T-helper 2 cell (primary cell): ENCODE results near the gene HS6ST2.

Experiments
- DNase-seq, 5 experiments: peaks; one replicate each; pipeline versions ENCODE4 v3.0.0 to v3.0.0-alpha.2; 2012 to 2022

The HS6ST2 gene

DNA sequence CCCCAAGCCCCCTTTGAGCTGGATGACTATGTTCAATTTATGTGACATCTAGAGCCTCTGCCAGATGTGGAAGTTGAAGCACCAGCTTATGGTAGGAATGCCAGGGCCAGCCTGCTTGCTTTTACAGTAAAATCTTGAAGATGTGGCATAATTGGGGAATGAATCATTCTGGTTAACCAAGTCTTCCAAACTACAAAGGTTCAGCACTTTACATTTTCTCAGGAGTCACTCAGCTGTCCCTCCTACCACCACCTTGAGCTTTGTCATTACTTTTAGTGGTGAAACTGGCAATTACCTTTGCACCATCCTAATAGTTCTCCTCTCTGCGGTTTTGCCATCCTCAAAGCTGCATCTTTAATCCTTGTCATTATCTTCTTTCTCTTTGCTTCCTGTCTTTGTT is 172.2 kb downstream of the HS6ST2 start:
- no peak for DNase-seq

- DNase-seq: no peak
Observed at GRCh38 chrX:132778917-132779316, 179.5 kb downstream of the HS6ST2 start.

DNA sequence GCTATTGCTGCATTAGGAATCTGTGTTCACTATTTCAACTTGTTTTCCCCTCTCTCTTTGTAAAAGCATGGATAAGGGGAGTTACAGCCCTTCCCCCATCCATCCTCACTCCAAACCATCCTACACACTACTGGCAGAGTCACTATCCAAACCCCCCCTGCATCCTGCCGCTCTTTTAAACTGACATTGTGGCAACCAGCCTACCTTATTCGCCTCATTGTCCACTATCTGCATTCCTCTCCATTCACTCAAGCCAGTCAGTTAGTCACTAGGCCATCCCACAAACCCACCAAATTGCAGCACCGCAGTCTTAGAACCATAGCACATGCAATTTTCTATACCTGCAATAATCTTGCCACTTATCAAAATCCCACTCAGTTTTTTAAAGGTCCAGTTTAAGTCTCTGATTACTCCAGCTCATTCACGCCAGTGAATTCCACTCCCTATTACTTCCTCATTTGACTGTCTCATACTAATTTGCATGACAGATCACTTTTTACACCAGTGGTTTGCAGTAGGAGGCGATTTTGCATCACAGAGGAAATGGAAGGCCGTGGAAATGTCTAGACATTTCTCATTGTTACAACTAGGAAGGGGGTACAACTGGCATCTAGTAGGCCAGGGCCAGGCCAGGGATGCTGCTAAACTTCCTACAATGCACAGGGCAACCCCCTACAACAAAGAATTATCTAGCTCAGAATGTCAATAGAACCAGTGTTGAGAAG is 181.8 kb downstream of the HS6ST2 start:
- no peak for DNase-seq

GRCh38 chrX:132775263-132775823 is 183.1 kb downstream of the HS6ST2 start:
- DNase-seq: peak in 1 of 5 experiments; percentile 1

- no peak for DNase-seq
Observed at GRCh38 chrX:132774010-132774714, 184.3 kb downstream of the HS6ST2 start.

GRCh38 chrX:132769609-132770008 is 188.8 kb downstream of the HS6ST2 start:
- DNase-seq: no peak

DNA sequence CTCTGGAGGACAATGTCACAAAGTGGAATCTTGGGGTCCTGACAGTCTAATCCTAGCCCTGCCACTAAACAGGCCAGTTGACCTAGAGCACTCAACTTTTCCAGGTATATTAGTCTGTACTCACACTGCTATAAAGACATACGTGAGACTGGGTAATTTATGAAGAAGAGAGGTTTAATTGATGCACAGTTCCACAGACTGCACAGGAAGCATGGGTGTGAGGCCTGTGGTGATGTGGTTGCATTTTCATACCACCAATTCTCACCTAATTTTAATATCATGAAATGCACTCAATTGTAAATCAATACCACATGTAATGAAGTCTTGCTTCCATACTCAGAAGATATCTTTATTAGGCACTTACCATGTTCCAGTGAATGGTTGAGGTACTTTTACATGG is 192.0 kb downstream of the HS6ST2 start:
- peak in 1 of 5 experiments; percentile 1 for DNase-seq

DNA sequence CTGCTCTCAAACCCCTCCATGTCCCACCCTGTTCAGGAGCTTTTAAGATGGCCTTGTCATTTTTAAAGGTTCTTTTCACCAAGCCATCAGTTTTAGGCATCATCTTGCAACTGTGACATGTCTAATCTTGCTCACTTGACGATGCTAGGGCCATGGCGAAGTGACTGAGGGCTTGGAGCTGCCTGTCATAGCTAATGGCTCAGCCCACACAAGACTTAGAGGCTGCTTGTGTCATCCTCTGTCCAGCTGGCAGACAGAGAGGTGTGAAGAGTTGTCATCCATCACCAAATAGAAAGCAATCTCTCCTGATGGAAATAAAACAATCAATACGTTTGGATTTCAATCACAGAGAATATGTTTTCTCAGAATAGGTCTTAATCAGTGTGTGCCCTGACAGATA is 194.9 kb downstream of the HS6ST2 start:
- DNase-seq: no peak

GRCh38 chrX:132758759-132759158 is 199.7 kb downstream of the HS6ST2 start:
- DNase-seq: no peak

GRCh38 chrX:132757066-132757623 is 201.3 kb downstream of the HS6ST2 start:
- DNase-seq: no peak

DNA sequence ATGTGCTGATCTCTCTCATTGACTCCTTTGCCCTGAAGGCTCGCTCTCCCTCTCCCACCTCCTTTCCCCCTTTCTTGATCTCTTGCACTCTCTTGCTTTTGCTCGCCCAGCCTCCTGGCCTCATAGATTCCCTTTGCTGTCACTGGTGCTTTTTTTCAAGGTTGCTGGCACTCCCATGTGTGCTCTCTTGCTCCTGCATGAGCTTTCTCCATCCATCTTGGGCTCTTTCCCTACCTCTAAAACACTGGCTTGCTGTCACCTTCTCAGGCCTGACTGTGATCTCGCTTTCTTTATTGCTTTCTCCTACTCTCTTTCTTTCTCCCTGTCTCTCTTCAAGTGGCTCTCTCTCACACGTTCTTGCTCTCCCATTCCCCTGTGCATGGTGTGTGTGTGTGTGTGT is 202.0 kb downstream of the HS6ST2 start:
- no peak for DNase-seq

DNA sequence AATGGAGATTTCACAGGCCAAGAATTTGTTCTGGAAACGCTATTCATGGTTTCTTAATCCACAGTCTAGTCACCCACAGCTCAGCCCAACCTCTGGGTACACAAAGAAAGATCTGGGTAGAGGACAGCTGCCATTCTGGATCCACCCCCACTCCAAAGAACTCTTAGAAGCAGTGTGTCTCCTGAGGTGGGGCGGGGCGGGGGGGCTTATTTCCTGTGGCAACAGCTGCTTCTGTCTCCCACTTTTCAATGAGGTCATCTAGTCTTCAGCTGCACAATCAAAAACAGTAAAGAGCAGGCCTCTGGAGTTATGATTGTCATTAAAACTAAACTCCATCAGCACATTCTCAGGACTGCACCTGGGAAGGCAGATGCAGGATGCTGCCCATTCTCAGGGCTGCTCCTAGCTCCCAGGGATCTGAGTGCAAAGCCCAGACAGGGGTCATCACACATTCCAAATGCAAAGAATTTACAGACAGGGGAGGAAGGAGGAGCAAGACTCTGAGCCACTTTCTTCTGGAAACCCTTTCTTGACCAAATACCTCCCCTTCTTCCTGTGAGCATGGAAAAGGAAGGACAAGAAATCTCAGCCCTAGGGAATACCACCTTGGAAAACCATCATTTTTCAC is 207.3 kb downstream of the HS6ST2 start:
- DNase-seq: no peak

- DNase-seq: no peak
Observed at GRCh38 chrX:132750331-132751062, 207.9 kb downstream of the HS6ST2 start.

GRCh38 chrX:132749406-132749805 is 209.0 kb downstream of the HS6ST2 start:
- DNase-seq: no peak

DNA sequence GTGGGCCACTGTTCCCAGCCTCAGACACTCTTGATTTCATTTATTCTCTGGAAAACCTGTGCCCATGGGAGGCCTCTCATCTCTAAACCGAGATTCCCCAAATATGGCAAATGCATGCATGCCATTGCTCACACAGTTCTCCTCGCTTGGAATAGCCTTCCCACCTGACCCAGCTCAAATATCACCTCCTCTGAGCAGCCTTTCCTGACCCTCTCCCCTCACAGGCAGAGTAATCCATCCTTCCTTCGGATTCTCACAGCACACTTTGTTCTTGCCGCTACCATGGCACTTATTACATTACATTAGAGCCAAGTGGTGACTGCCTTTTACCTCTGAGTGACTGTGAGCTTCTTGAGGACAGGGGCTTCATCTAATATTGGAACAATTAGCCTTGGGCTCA is 209.5 kb downstream of the HS6ST2 start:
- no peak for DNase-seq

GRCh38 chrX:132748268-132748667 is 210.2 kb downstream of the HS6ST2 start:
- DNase-seq: no peak

GRCh38 chrX:132745593-132745992 is 212.8 kb downstream of the HS6ST2 start:
- DNase-seq: no peak

GRCh38 chrX:132744470-132744869 is 214.0 kb downstream of the HS6ST2 start:
- DNase-seq: peak in 1 of 5 experiments; percentile 33

DNA sequence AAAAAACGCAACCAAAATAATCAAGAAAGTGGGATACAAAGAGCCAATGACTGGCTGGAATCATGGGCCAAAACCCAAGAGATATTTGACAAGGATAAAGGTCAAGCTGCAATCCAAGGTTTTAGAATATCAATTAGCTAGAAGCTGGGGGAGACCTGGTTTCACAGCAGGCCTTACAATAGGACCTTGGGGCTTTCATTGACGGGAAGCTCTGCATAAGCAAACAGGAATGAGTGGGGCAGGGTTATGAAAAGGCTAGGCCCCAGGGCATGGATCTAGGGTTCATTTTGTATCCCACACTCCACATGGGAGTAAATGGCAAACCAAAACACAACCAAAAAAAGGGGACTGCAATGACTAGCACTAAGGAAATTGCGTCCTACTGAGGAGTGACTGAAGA is 215.3 kb downstream of the HS6ST2 start:
- no peak for DNase-seq

- no peak for DNase-seq
Observed at GRCh38 chrX:132742246-132742645, 216.2 kb downstream of the HS6ST2 start.

DNA sequence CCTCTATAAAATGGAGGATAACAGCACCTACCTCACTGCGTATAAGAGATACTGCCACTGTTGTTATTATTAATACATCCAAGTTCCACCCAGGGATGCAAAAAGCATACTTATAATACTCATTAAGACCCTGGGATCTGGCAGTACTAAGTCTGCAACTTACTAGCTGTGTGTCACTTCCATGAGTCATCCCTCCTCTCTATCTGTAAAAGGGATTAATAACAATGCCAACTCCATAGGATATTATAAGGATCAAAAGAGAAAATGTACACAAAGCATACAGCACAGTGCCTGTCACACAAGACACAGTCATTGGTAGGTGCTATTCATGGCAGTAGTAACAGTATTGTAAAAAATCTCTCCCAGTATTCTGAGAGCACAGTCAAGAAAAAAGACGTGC is 216.7 kb downstream of the HS6ST2 start:
- no peak for DNase-seq

DNA sequence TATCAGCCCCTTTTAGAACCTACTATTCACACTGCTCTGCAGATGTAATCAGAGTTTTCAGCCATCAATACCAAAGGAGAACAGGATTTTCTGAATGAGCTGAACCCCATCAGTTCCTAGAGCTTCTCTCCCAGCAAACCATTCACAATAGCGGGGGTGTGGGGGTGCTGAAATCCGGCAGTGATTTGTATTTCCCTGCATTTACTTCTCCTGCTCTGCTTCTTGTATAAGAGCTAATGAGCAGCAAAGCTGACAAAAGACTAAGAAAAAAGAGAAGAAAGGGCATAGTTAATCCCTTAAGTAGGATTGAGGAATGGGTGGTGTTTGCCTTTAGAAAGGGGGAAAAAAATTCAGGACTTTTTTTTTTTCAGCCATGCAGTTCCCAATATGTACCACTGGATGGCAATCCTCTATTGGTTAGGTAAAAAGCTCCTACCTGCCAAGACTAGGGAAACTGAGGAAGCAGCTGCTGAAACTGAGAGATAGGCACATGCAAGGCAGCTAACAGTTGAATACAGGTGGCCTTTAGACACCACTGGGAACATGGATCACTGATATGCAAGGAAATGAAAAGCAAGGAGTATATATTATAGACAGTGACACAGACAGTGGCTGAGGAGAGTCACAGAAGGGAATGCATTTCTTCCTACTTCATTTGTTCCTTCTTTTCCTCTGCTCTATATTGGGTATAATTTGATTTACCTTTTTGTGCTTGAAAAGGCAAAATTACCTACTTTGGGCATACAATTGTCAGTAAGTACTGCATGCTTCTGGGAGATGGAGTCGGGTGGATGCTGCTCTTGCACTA is 217.9 kb downstream of the HS6ST2 start:
- DNase-seq: no peak
